HL-60 (cell line): Measurements from ENCODE around the gene AP2B1.
A peak's percentile ranks its signal among the peaks of the same experiment; 100 is the strongest.

ENCODE experiments used
- DNase-seq, 2 experiments: peaks; one replicate each; pipeline ENCODE4 v3.0.0-alpha.2; 2010 to 2020; ENCODE audit warnings: low read depth in 1 of 2, low spot score in 1 of 2
- H3K27ac ChIP-seq: fragments of 250-450 bp; sonication (Bioruptor Pico); replicated peaks from 2 replicates; pipeline ENCODE4 v1.5.1; 2020; ENCODE audit warnings: mild to moderate bottlenecking, moderate library complexity
- H3K27me3 ChIP-seq: fragments of 250-450 bp; sonication (Bioruptor Pico); 2 replicates; pipeline ENCODE4 v1.5.1; 2021; ENCODE audit warnings: mild to moderate bottlenecking, moderate library complexity; ENCODE audit not compliant: insufficient read depth, poor library complexity, severe bottlenecking
- H3K4me3 ChIP-seq: replicated peaks from 2 replicates; pipeline ENCODE4 v1.5.1; 2011; ENCODE audit warnings: mild to moderate bottlenecking, control low read depth, low read length; ENCODE audit not compliant: insufficient read depth
- GABPA ChIP-seq: IDR thresholded peaks from 2 replicates; pipeline ENCODE4 v1.6.1; 2012; ENCODE audit warnings: low read depth
- POLR2AphosphoS5 ChIP-seq: IDR thresholded peaks from 2 replicates; pipeline ENCODE4 v1.6.1; 2012; ENCODE audit warnings: low read depth
- REST ChIP-seq: IDR thresholded peaks from 2 replicates; pipeline ENCODE4 v1.6.1; 2012; ENCODE audit warnings: low read depth; ENCODE audit not compliant: insufficient replicate concordance
- SPI1 ChIP-seq: IDR thresholded peaks from 2 replicates; pipeline ENCODE4 v1.6.1; 2012; ENCODE audit warnings: low read depth, mild to moderate bottlenecking, borderline replicate concordance
- TF ChIP-seq, protein P1 (sequence below): IDR thresholded peaks from one replicate; pipeline ENCODE4 v1.5.1; 2011; ENCODE audit warnings: low read length, control low read depth, inconsistent platforms; ENCODE audit not compliant: insufficient read depth

AP2B1 gene

DNA sequence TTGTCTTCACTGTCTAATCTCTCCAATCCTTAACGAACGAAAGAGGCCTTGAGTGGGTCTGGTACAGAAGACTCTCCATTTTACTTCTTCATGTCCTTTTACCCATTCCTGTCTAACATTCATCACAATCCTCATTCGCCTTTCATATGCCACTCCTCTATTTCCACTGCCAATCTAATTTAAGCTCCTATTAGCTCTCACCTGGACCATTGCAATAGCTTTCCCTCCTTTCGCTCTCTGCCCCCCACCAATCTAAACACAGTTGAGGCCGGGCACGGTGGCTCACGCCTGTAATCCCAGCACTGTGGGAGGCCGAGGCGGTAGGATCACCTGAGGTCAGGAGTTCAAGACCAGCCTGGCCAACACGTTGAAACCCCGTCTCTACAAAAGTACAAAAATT, 20.2 kb upstream of the AP2B1 start:
- peak overlapping the region; percentile 86 for H3K27ac ChIP-seq
- no peaks in the 10 kb centered on the region for H3K27me3 ChIP-seq
- H3K4me3 ChIP-seq: peak overlapping the region; percentile 94
- TF ChIP-seq POLR2AphosphoS5: no peak
- TF ChIP-seq REST: no peak
- TF ChIP-seq SPI1: no peak
- no peak for TF ChIP-seq GABPA
- TF ChIP-seq, protein P1, sequence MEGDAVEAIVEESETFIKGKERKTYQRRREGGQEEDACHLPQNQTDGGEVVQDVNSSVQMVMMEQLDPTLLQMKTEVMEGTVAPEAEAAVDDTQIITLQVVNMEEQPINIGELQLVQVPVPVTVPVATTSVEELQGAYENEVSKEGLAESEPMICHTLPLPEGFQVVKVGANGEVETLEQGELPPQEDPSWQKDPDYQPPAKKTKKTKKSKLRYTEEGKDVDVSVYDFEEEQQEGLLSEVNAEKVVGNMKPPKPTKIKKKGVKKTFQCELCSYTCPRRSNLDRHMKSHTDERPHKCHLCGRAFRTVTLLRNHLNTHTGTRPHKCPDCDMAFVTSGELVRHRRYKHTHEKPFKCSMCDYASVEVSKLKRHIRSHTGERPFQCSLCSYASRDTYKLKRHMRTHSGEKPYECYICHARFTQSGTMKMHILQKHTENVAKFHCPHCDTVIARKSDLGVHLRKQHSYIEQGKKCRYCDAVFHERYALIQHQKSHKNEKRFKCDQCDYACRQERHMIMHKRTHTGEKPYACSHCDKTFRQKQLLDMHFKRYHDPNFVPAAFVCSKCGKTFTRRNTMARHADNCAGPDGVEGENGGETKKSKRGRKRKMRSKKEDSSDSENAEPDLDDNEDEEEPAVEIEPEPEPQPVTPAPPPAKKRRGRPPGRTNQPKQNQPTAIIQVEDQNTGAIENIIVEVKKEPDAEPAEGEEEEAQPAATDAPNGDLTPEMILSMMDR: no peak
- DNase-seq: no peak

- peak; percentile 30 to 57 for DNase-seq
- H3K27me3 ChIP-seq: no peaks in the 10 kb centered on the region
- H3K4me3 ChIP-seq: peak overlapping the region; percentile 94
- H3K27ac ChIP-seq: peak overlapping the region; percentile 86
- TF ChIP-seq SPI1 (no peak), GABPA (no peak), POLR2AphosphoS5 (no peak), REST (no peak)
- TF ChIP-seq, protein P1: no peak
Measured at GRCh38 chr17:35568561-35568960, 18.6 kb upstream of the AP2B1 start.

DNA sequence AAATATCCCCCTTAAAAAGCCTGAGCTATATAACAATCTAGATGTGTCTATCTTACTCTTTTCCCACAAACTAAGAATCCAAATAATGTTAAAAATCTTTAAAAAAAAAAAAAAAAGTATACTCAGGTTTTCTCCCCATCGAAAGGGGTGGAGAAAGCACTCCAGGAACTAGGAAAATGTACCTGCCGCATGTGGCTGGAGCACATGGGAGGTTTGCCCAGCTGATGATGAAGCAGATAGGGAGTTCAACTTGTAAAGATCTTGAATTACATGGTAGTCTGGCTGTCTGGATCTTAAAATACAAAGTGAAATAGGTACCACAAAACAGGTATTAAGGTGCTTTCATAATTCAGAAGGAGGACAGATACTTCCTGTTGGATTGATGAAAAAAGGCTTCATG, 17.7 kb upstream of the AP2B1 start:
- Histone ChIP-seq H3K27me3 (no peaks in the 10 kb centered on the region), H3K4me3 (no peak overlapping the region), H3K27ac (no peak overlapping the region; the same call in 1 of the 2 replicates)
- TF ChIP-seq GABPA: no peak
- TF ChIP-seq, protein P1: no peak
- DNase-seq: no peak

DNA sequence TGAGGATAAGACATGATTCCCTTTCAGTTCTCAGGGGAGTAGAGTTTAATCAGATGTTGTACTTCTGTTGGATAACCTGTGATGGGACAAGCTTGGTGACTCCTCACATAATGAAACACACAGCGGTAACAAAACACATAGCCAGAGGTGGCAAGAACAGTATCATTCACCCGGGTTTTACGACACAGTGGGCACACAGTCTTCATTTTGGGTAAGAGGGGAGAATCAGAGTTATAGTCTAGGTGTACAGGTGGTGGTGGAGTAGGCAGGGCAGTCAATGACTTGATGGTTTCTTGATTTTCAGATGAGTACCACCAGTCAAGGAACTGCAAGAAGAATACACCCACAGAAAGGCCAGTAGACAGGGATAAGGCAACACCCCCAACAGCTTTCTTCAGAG, 11.4 kb upstream of the AP2B1 start:
- DNase-seq: no peak
- no peak overlapping the region for H3K27ac ChIP-seq
- TF ChIP-seq GABPA (no peak), POLR2AphosphoS5 (no peak), SPI1 (no peak), REST (no peak)
- TF ChIP-seq, protein P1: no peak
- H3K4me3 ChIP-seq: no peak overlapping the region
- no peaks in the 10 kb centered on the region for H3K27me3 ChIP-seq
